Stomach (tissue), 9 donors: ENCODE measurements around the gene LBR. TPM values are rescaled to one million over a fixed set of nuclear protein-coding genes. Genes with fewer than 3 reads are reported as not detected.
"Not testable (repeated sequence)": the region's sequence is repeated elsewhere in the genome, so short reads cannot be mapped to it uniquely, and the experiment has no call there.

ENCODE experiments used
- DNase-seq, 2 donors: peaks; one replicate each; pipeline versions ENCODE4 v3.0.0 to v3.0.0-alpha.2; 2013 to 2019
- H3K27ac ChIP-seq, 5 donors: fragments of 200-600 bp in 4 of 5; sonication (generic) in 4 of 5; one replicate each; pipeline ENCODE4 v1.5.1; 2013 to 2019; ENCODE audit warnings: mild to moderate bottlenecking in 1 of 5, moderate library complexity in 1 of 5
- H3K27me3 ChIP-seq, 3 donors: fragments of 200-600 bp; sonication (generic); one replicate each; pipeline ENCODE4 v1.5.1; 2017 to 2019; ENCODE audit warnings: mixed run types in 1 of 3
- H3K36me3 ChIP-seq, 4 donors: fragments of 200-600 bp; sonication (generic); 1 replicate in 3 of 4; 2 replicates in 1 of 4; pipeline ENCODE4 v1.5.1; 2016 to 2019
- H3K4me1 ChIP-seq, 4 donors: fragments of 200-600 bp; sonication (generic); one replicate each; pipeline ENCODE4 v1.5.1; 2016 to 2019
- H3K4me3 ChIP-seq, 4 donors: fragments of 200-600 bp; sonication (generic) in 3 of 4; one replicate each; pipeline ENCODE4 v1.5.1; 2016 to 2019; ENCODE audit warnings: mild to moderate bottlenecking in 1 of 4
- H3K9me3 ChIP-seq, 4 donors: fragments of 200-600 bp; sonication (generic); one replicate each; pipeline ENCODE4 v1.5.1; 2016 to 2019
- EP300 ChIP-seq: sonication (generic); formaldehyde crosslinking; IDR thresholded peaks from one replicate; pipeline ENCODE4 v1.6.1; 2017; ENCODE audit warnings: antibody characterized with exemption
- POLR2A ChIP-seq, 4 donors: fragments of 450-650 bp; IDR thresholded peaks; one replicate each; pipeline ENCODE4 v1.6.1; 2016; ENCODE audit warnings: antibody characterized with exemption in 4 of 4, control low read depth in 2 of 4, mild to moderate bottlenecking in 1 of 4, moderate library complexity in 1 of 4
- POLR2AphosphoS5 ChIP-seq, 3 donors: sonication (generic); formaldehyde crosslinking; IDR thresholded peaks; one replicate each; pipeline ENCODE4 v1.6.1; 2016; ENCODE audit warnings: antibody characterized with exemption in 3 of 3
- WGBS, 5 donors: extraction: QIAGEN DNeasy Blood & Tissue Kit in 3 of 5; methylation state at CpG; one replicate each; pipeline versions ENCODE4 v1.1.5 to v1.1.7; 2013 to 2018; 5-methylcytosine and 5-hydroxymethylcytosine counted together
- intact Hi-C: fragments of 100-400 bp; cut with DNase I; formaldehyde crosslinking; loops from one replicate; pipeline ENCODE4 v1.15.1; 2023; ENCODE audit warnings: low total_unique reads
- polyA plus RNA-seq, 3 donors: library from polyadenylated mRNA; stranded (reverse); fragments of 200-250 nt; gene quantifications; one replicate each; pipeline ENCODE4 v1.2.3, GENCODE V29; 2013
- total RNA-seq, 5 donors: library from RNA; depleted of rRNA; stranded (reverse); fragments of >200 nt; gene quantifications; one replicate each; pipeline versions ENCODE4 v1.1.0 to v1.2.3, GENCODE V29; 2014 to 2016
- TF ChIP-seq, protein P1 (sequence below), 7 experiments: fragments of 450-650 bp in 4 of 7; fragments of 200-600 bp in 3 of 7; sonication (generic) in 3 of 7; IDR thresholded peaks; one replicate each; pipeline ENCODE4 v1.5.1; 2016 to 2019; ENCODE audit warnings: antibody characterized with exemption in 7 of 7, control low read depth in 2 of 7, mild to moderate bottlenecking in 1 of 7
- donor health status: healthy with polysubstance abuse.
- donor health status: Bipolar disorder and iron deficiency.
- donor health status: healthy.

LBR gene
- total and polyA plus RNA-seq, 8 donors: 6.9 to 159 (median 54.3) TPM

DNA sequence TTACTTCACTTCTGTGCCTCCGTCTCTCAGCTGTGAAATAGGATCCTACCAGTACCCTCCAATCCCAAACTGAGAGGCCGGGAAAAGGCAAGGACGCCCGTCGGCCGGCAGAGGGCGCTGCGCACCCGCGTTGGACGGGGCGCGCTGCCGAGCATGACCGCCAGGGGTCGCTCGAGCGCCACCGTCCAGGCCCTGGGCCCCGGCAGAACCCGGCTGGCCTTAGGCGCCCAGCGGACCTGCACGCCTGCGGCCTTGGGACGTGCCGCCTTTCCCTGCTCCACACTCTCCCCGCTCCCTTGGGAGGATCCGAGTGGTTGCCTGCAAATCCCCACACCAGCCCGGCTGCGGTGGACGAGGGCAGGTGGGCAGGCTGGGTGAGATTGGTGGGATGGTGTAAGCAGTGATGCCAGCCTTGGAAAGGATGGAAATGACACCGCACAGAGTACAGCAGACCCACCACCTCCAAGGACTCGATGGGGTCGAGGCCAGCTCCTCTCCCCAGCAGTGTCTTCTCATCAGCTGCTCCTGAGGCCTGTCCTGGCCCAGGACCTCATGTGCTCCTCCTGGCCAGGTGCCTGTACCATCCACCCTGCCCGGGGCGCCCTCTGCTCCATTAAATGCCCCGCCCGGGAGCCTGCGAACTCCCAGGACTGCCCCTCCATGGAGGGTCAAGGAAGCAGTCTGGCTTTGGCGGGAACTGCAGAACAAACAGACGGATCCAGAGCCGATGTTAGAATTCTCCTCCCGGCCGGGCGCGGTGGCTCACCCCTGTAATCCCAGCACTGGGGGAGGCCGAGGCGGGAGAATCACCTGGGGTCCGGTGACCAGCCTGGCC lies 47.4 kb upstream of the LBR start:
- H3K4me1 ChIP-seq: peaks cover 5 to 13% (median 12%) of the 10 kb centered on the region in 4 donors
- TF ChIP-seq EP300: no peak
- TF ChIP-seq POLR2A (IDR thresholded peaks at IDR 0.05): no peak
- peak; percentile 38 to 86 (median 46) for TF ChIP-seq POLR2AphosphoS5 (IDR thresholded peaks at IDR 0.05)
- TF ChIP-seq, protein P1, sequence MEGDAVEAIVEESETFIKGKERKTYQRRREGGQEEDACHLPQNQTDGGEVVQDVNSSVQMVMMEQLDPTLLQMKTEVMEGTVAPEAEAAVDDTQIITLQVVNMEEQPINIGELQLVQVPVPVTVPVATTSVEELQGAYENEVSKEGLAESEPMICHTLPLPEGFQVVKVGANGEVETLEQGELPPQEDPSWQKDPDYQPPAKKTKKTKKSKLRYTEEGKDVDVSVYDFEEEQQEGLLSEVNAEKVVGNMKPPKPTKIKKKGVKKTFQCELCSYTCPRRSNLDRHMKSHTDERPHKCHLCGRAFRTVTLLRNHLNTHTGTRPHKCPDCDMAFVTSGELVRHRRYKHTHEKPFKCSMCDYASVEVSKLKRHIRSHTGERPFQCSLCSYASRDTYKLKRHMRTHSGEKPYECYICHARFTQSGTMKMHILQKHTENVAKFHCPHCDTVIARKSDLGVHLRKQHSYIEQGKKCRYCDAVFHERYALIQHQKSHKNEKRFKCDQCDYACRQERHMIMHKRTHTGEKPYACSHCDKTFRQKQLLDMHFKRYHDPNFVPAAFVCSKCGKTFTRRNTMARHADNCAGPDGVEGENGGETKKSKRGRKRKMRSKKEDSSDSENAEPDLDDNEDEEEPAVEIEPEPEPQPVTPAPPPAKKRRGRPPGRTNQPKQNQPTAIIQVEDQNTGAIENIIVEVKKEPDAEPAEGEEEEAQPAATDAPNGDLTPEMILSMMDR (IDR thresholded peaks at IDR 0.05): peak in 6 of 7 experiments; percentile 100
- no peaks in the 10 kb centered on the region for H3K9me3 ChIP-seq
- DNase-seq: peak; percentile 74 to 90
- no peaks in the 10 kb centered on the region for H3K36me3 ChIP-seq
- 25 to 28% (median 26%) methylated on average over 35 to 50 of the region's 50 CpGs for WGBS, 5 donors
- no peaks in the 10 kb centered on the region for H3K27me3 ChIP-seq
- H3K27ac ChIP-seq: no peak overlapping the region
- intact Hi-C loops: loop anchor here (5.0 to 10.0 kb wide), 3 partner anchors 300 to 502 kb away; partner anchors contain the start of gene SRP9
- H3K4me3 ChIP-seq: peak overlapping the region in 1 of 4 donors; percentile 11

DNA sequence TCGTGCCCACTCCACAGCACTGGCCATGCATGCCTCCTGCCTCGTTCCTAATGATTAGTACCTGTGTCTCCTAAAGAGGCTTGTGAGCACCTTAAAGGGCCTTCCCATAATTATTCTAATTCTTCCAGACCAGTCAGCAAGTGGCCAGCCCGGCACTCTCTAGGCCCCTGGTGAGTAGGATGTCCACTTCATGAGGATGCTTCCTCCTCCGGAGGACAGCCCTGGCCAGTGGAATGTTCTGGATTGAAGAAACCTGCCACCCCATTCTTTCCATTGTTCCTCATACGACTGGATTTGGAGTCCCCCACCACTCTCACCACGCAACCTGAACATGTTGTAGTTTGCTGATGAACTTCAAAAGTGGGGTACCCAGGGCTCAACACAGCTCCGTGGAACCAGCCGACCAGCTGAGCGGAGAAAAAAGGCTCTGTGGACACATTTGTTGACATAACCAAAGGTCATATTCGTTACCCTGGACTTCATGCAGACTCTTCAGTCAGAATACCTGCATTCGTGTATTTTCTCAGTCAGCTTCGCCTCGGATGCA lies 46.7 kb upstream of the LBR start:
- DNase-seq: no peak
- TF ChIP-seq, protein P1 (IDR thresholded peaks at IDR 0.05): no peak
- TF ChIP-seq POLR2AphosphoS5 (IDR thresholded peaks at IDR 0.05) (no peak), EP300 (no peak), POLR2A (IDR thresholded peaks at IDR 0.05) (no peak)
- H3K27ac ChIP-seq: no peak overlapping the region
- no peaks in the 10 kb centered on the region for H3K27me3 ChIP-seq
- no peaks in the 10 kb centered on the region for H3K36me3 ChIP-seq
- H3K9me3 ChIP-seq: no peaks in the 10 kb centered on the region
- WGBS, 5 donors: 38 to 49% (median 43%) methylated on average over 12 to 13 of the region's 13 CpGs
- no peak overlapping the region for H3K4me3 ChIP-seq
- peaks cover 5 to 13% (median 12%) of the 10 kb centered on the region in 4 donors for H3K4me1 ChIP-seq
- intact Hi-C loops: loop anchor here (10.0 kb wide), 2 partner anchors 300 to 440 kb away; partner anchors contain the start of gene SRP9

DNA sequence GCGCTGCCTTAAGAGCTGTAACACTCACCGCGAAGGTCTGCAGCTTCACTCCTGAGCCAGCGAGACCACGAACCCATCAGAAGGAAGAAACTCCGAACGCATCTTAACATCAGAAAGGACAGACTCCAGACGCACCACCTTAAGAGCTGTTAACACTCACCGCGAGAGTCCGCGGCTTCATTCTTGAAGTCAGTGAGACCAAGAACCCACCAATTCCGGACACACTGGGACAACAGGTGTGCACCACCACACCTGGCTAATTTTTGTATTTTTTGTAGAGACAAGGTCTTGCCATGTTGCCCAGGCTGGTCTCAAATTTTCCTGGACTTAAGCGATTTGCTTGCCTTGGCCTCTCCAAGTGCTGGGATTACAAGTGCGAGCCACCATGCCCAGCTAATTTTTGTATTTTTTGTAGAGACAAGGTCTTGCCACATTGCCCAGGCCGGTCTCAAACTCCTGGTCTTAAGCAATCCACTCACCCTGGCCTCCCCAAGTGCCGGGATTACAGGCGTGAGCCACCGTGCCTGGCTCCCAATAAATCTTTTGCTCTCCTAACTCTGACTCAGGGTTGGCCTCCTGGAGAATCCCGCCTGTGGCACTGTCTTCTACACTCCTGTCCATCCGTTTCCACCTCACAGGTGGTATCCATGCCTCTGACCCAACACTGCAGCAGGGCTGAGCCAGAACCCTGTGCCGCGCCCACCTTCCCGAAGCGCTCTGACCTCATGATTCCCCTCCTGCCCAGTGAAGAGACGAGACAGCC lies 46.0 kb upstream of the LBR start:
- intact Hi-C loops: loop anchor here (10.0 kb wide), 2 partner anchors 301 to 441 kb away; partner anchors contain the start of gene SRP9
- H3K4me1 ChIP-seq: peaks cover 5 to 13% (median 12%) of the 10 kb centered on the region in 4 donors
- not testable (repeated sequence) for H3K9me3 ChIP-seq, H3K4me3 ChIP-seq, DNase-seq, H3K27me3 ChIP-seq, H3K36me3 ChIP-seq, H3K27ac ChIP-seq
- 91 to 96% (median 93%) methylated on average over 26 of the region's 26 CpGs for WGBS, 5 donors

DNA sequence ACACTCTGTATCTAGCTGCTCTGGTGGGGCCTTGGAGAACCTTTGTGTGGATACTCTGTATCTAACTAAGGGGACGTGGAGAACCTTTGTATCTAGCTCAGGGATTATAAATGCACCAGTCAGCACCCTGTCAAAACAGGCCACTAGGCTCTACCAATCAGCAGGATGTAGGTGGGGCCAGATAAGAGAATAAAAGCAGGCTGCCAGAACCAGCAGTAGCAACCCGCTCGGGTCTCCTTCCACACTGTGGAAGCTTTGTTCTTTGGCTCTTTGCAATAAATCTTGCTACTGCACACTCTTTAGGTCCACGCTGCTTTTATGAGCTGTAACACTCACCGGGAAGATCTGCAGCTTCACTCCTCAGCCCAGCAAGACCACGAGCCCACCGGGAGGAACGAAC lies 45.4 kb upstream of the LBR start:
- H3K27me3 ChIP-seq, H3K36me3 ChIP-seq, H3K4me3 ChIP-seq, H3K9me3 ChIP-seq, DNase-seq, H3K27ac ChIP-seq: not testable (repeated sequence)
- peaks cover 5 to 13% (median 12%) of the 10 kb centered on the region in 4 donors for H3K4me1 ChIP-seq
- intact Hi-C loops: loop anchor here (10.0 kb wide), 2 partner anchors 302 to 442 kb away; partner anchors contain the start of gene SRP9
- 55 to 70% (median 60%) methylated on average over 5 to 8 of the region's 8 CpGs for WGBS, 5 donors
